ENCODE results near the gene LMO1.

GRCh38 chr11:8201644-8202365 is 61.9 kb downstream of the LMO1 start:
- TF ChIP-seq PPARA (CRISPR knock-in tag; IDR thresholded peaks at IDR 0.05; ENCODE audit: borderline replicate concordance) = no peak
- no peak for TF ChIP-seq SNAI2 (CRISPR knock-in tag; IDR thresholded peaks at IDR 0.05)
- TF ChIP-seq POU6F1 (CRISPR knock-in tag; IDR thresholded peaks at IDR 0.05; ENCODE audit: borderline replicate concordance, low read depth) = no peak

All from SK-N-SH treated with all-trans-retinoic acid at 6 μM for 48 hours (cell line).